Kidney (tissue), 14 donors: ENCODE data around the gene KANK2. TPM values are rescaled to one million over a fixed set of nuclear protein-coding genes. Genes with fewer than 3 reads are reported as not detected.

Experiments used
- DNase-seq, 5 donors: peaks; one replicate each; pipeline ENCODE4 v3.0.0-alpha.2; 2013 to 2020
- FAIRE-seq: peaks from 2 replicates; lab custom pipeline; 2012; peaks lifted over from hg19 to GRCh38; lab: Jason Lieb, UNC
- H3K27ac ChIP-seq, 2 donors: one replicate each; pipeline ENCODE4 v1.7.0; 2013; ENCODE audit warnings: low read depth in 2 of 2, low read length in 2 of 2, inconsistent platforms in 1 of 2
- H3K27me3 ChIP-seq: one replicate; pipeline ENCODE4 v1.7.1; 2013; ENCODE audit warnings: low read length, inconsistent platforms; ENCODE audit not compliant: control insufficient read depth, insufficient read depth
- H3K36me3 ChIP-seq, 3 donors: one replicate each; pipeline versions ENCODE4 v1.7.0 to v1.7.1; 2013; ENCODE audit warnings: low read length in 3 of 3, control low read depth in 1 of 3, inconsistent platforms in 1 of 3; ENCODE audit not compliant: insufficient read depth in 3 of 3, control insufficient read depth in 2 of 3
- H3K4me1 ChIP-seq, 3 donors: one replicate each; pipeline versions ENCODE4 v1.7.0 to v1.7.1; 2013; ENCODE audit warnings: low read length in 3 of 3, inconsistent platforms in 1 of 3, low read depth in 1 of 3; ENCODE audit not compliant: control insufficient read depth in 2 of 3, insufficient read depth in 2 of 3
- H3K4me3 ChIP-seq, 3 donors: one replicate each; pipeline versions ENCODE4 v1.7.0 to v1.8.1; 2013; ENCODE audit warnings: low read length in 3 of 3, control low read depth in 1 of 3, inconsistent platforms in 1 of 3
- H3K9ac ChIP-seq, 3 donors: one replicate each; pipeline versions ENCODE4 v1.7.0 to v1.7.1; 2013; ENCODE audit warnings: low read length in 3 of 3, control low read depth in 1 of 3, inconsistent platforms in 1 of 3
- H3K9me3 ChIP-seq, 3 donors: one replicate each; pipeline versions ENCODE4 v1.7.0 to v1.7.1; 2013; ENCODE audit warnings: low read length in 3 of 3, control low read depth in 1 of 3, inconsistent platforms in 1 of 3; ENCODE audit not compliant: control insufficient read depth in 2 of 3, insufficient read depth in 1 of 3
- intact Hi-C: fragments of 100-400 bp; cut with DNase I; formaldehyde crosslinking; loops from one replicate; pipeline ENCODE4 v1.11.1; 2022
- polyA plus RNA-seq: library from polyadenylated mRNA; stranded (reverse); fragments of 350-450 nt; fragmentation: Illumina TruSeq; extraction: RNeasy Lipid Tissue Mini Kit (QIAGEN cat#74804); gene quantifications from one replicate; pipeline ENCODE4 v1.2.3, GENCODE V29; 2014; ENCODE audit warnings: low read depth, low replicate concordance; ENCODE audit not compliant: insufficient read depth
- total RNA-seq: library from RNA; stranded (reverse); fragmentation: NEBNext Ultra II Directional; extraction: Animal tissue kit (Norgen Biotek cat#: 25700); gene quantifications from one replicate; pipeline ENCODE4 v1.2.1, GENCODE V29; 2021
- TF ChIP-seq, protein P1 (sequence below): IDR thresholded peaks from 3 replicates; pipeline ENCODE4 v1.5.1; 2012; ENCODE audit warnings: mild to moderate bottlenecking, moderate library complexity, borderline replicate concordance; ENCODE audit not compliant: insufficient read depth; ENCODE audit errors: extremely low read depth
- donor health status: control.
- donor health status: control.
- donor health status: control.
- donor health status: control.
- donor health status: control.
- donor health status: DM: yes; HTN: yes; CAD: no.
- donor health status: Normal renal cell carcinoma (clear cell type).

KANK2 gene
- total and polyA plus RNA-seq, 2 donors from 2014 or later = 37.5 to 119 TPM

DNA sequence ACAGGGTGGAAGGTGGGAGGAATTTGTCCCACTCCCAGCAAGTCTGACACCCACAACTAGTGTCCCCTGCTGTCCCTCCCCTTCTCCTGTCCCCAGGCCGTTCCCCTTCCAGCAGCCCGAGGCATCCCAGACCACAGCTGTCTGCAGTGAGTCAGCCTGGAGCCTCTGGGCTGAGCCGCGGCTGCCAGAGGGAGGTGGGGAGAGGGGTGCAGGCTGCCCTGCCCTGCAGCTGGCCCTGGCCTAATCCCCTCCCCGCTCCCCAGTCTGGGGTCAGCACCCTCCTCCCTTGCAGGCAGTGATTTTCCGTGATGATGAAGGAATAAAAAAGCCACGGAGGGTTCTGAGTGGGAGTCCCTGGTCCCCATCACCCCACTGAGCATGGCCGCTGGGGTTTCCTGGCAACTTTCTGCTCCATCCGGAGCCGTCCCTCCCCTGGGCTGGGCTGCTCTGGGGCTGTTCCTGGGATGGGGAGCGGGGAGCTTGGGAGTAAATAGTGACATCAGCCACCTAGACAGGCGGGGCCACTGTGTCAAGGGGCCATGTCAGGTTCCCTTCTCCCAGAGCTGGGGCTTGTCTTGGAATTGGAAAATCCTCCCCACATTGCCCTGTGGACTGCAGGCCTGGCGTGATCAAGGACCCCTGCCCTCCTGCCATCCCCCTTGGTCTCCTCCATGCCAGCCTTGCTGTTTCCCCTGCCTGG lies 58.6 kb downstream of the KANK2 start:
- no peak overlapping the region for H3K4me3 ChIP-seq
- peaks cover 0 to 38% (median 27%) of the 10 kb centered on the region in 3 donors for H3K4me1 ChIP-seq
- no peaks in the 10 kb centered on the region for H3K27me3 ChIP-seq
- peak overlapping the region in 1 of 3 donors; percentile 65 for H3K9ac ChIP-seq
- H3K9me3 ChIP-seq = no peaks in the 10 kb centered on the region
- no peaks in the 10 kb centered on the region for H3K36me3 ChIP-seq
- FAIRE-seq (no peak), DNase-seq (peak; percentile 58 to 96 (median 79))
- TF ChIP-seq, protein P1, sequence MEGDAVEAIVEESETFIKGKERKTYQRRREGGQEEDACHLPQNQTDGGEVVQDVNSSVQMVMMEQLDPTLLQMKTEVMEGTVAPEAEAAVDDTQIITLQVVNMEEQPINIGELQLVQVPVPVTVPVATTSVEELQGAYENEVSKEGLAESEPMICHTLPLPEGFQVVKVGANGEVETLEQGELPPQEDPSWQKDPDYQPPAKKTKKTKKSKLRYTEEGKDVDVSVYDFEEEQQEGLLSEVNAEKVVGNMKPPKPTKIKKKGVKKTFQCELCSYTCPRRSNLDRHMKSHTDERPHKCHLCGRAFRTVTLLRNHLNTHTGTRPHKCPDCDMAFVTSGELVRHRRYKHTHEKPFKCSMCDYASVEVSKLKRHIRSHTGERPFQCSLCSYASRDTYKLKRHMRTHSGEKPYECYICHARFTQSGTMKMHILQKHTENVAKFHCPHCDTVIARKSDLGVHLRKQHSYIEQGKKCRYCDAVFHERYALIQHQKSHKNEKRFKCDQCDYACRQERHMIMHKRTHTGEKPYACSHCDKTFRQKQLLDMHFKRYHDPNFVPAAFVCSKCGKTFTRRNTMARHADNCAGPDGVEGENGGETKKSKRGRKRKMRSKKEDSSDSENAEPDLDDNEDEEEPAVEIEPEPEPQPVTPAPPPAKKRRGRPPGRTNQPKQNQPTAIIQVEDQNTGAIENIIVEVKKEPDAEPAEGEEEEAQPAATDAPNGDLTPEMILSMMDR = no peak
- intact Hi-C loops = loop anchor here (5.0 kb wide), 1 partner anchor 64 kb away; no protein-coding TSS in a partner anchor
- peak overlapping the region; percentile 83 to 91 for H3K27ac ChIP-seq

DNA sequence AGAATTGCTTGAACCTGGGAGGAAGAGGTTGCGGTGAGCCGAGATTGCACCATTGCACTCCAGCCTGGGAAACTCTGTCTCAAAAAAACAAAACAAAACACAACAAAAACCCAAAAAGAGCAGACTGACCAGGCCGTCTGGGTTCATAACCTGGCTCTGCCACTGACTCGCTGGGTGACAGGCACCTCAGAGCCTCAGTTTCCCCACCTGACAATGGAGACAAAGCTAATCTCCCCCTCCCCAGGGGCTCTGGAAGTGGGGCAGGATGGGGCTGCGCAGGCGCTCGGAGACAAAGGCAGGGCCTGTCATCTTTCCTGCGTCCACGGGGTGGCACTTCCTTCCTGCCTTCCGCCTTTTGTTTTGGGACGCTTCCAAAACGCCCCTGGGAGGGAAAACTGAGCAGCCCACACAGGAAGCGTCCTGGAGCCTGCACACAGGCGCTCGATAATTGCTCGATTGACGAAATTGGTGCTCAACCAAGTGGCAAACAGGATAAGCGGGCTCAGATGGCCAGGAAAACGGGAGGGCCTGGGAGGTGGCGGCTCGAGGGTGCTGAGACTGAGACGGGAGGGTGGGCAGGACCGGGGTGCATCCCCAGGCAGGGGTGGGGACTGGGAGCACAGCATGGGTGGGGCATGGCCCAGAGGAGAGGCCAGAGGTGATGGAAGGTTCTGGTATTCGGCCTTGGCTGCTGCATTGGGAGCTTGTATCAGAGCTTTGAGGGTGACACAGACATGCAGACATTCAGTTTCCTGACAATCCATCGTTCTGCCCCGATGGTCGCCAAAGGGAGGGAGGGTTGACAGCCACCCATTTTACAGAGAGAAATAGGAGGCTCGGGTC lies 59.6 kb downstream of the KANK2 start:
- no peak for FAIRE-seq
- H3K4me3 ChIP-seq = peak overlapping the region in 2 of 3 donors; percentile 15 to 60

DNA sequence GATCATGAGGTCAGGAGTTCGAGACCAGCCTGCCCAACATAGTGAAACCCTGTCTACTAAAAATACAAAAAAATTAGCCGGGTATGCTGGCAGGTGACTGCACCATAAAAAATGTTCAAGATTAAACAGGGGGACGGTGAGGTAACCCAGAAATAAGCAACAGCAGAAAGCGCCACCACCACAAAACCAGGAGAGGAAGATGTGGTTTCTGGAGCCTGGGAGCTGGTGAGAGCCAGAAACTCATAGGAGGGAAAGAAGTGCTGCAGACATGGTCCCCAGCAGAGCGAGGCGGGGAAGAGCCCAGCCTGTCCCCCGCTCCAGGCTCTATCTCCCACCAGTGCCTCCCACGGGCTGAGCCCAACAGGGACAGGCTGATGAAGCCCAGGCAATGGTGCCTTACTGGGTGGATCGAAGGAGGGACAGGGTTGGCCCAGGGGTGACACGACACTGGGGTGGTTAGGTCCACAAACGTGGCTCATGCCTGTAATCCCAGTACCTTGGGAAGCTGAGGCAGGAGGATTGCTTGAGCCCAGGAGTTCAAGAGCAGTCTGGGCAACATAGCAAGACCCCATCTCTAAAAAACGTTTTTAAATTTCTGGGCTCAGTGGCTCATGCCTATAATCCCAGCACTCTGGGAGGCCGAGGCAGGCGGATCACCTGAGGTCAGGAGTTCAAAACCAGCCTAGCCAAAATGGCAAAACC lies 60.8 kb downstream of the KANK2 start:
- no peak for FAIRE-seq
- no peak for DNase-seq
- intact Hi-C loops = loop anchor here (5.0 kb wide), 1 partner anchor 66 kb away; no protein-coding TSS in a partner anchor

More for the DNA sequence above, 59.6 kb downstream of the KANK2 start:
- H3K4me1 ChIP-seq = peaks cover 0 to 29% (median 17%) of the 10 kb centered on the region in 3 donors
- no peaks in the 10 kb centered on the region for H3K36me3 ChIP-seq
- intact Hi-C loops = loop anchor here (5.0 kb wide), 1 partner anchor 65 kb away; no protein-coding TSS in a partner anchor
- TF ChIP-seq, protein P1 = peak; percentile 82
- H3K27me3 ChIP-seq = no peaks in the 10 kb centered on the region
- H3K9me3 ChIP-seq = no peaks in the 10 kb centered on the region
- H3K27ac ChIP-seq = peak overlapping the region; percentile 66 to 78
- DNase-seq = peak; percentile 86 to 95 (median 92)
- H3K9ac ChIP-seq = peak overlapping the region; percentile 32 to 73 (median 46)

More for the DNA sequence above, 60.8 kb downstream of the KANK2 start:
- Histone ChIP-seq H3K27ac (no peak overlapping the region), H3K9me3 (no peaks in the 10 kb centered on the region), H3K9ac (no peak overlapping the region), H3K27me3 (no peaks in the 10 kb centered on the region), H3K36me3 (peaks cover 0 to 6% (median 5%) of the 10 kb centered on the region in 3 donors), H3K4me3 (no peak overlapping the region), H3K4me1 (peaks cover 0 to 19% (median 8%) of the 10 kb centered on the region in 3 donors)
- TF ChIP-seq, protein P1 = no peak
